ENCODE results near the gene RTN3. TPM values are rescaled to one million over a fixed set of nuclear protein-coding genes. Genes with fewer than 3 reads are reported as not detected.

The RTN3 gene
- total RNA-seq, 1 experiment from 2014 or later: 173 TPM

- Mint-ChIP-seq H3K9me3 (no peaks in the 10 kb centered on the region), H3K4me3 (no peak overlapping the region), H3K36me3 (ENCODE audit: insufficient read depth in 1 of 3, low read depth in 3 of 3) (peaks cover 0 to 6% (median 0%) of the 10 kb centered on the region in 3 experiments; a peak in 2 of 7 replicates), H3K27ac (no peak overlapping the region; a peak in 1 of 7 replicates), H3K27me3 (ENCODE audit: low read depth) (no peaks in the 10 kb centered on the region), H3K4me1 (peaks cover 7 to 10% of the 10 kb centered on the region in 2 experiments; a peak in 3 of 4 replicates)
- Histone ChIP-seq H4K91ac (ENCODE audit: insufficient read length, low read depth, low read length) (no peak overlapping the region), H2AFZ (ENCODE audit: low read length) (no peak overlapping the region), H2BK20ac (ENCODE audit: low read depth, low read length, poor library complexity, severe bottlenecking) (no peak overlapping the region), H2BK12ac (ENCODE audit: insufficient read length, low read depth, low read length) (no peak overlapping the region), H2BK15ac (ENCODE audit: low read depth, low read length) (no peak overlapping the region), H2BK5ac (ENCODE audit: insufficient read length, low read length) (no peak overlapping the region), H3K79me1 (ENCODE audit: insufficient read depth, low read depth, low read length, poor library complexity, severe bottlenecking) (peaks cover 6% of the 10 kb centered on the region), H3K79me2 (ENCODE audit: insufficient read depth, low read length) (0 out of 2 replicates have a peak, but pooled peaks cover 5% of the 10 kb centered on the region), H4K5ac (ENCODE audit: insufficient read length, low read depth, low read length) (no peak overlapping the region), H3K9ac (ENCODE audit: extremely low read depth, insufficient read length, low read length) (no peak overlapping the region), H3K9me3 (ENCODE audit: control insufficient read depth, low read depth, low read length) (no peaks in the 10 kb centered on the region), H3K18ac (ENCODE audit: insufficient read length, low read depth, low read length) (no peak overlapping the region), H3K56ac (ENCODE audit: insufficient read length, low read depth, low read length) (no peak overlapping the region), H3T11ph (ENCODE audit: low read length) (no peak overlapping the region), H2AK5ac (ENCODE audit: insufficient read length, low read length) (no peak overlapping the region), H4K8ac (replicated peaks; ENCODE audit: insufficient read length, low read depth, low read length) (no peak overlapping the region), H3K14ac (ENCODE audit: insufficient read depth, low read length) (no peak overlapping the region), H3K4me1 (ENCODE audit: insufficient read depth, low read length) (no peaks in the 10 kb centered on the region), H3K4ac (ENCODE audit: low read depth, low read length) (no peak overlapping the region), H4K20me1 (ENCODE audit: control insufficient read depth, insufficient read depth, insufficient read length) (no peaks in the 10 kb centered on the region), H2BK120ac (ENCODE audit: low read depth, low read length, poor library complexity, severe bottlenecking) (no peak overlapping the region), H3K23ac (ENCODE audit: insufficient read length, low read depth, low read length) (no peak overlapping the region), H3K23me2 (ENCODE audit: insufficient read length, low read depth, low read length, poor library complexity, severe bottlenecking) (no peaks in the 10 kb centered on the region), H3K27me3 (ENCODE audit: insufficient read depth, low read length) (no peaks in the 10 kb centered on the region), H3K27ac (ENCODE audit: insufficient read length, low read depth, low read length) (no peak overlapping the region), H3K4me2 (ENCODE audit: insufficient read depth, insufficient read length, low read length) (no peak overlapping the region)
- TF ChIP-seq CTCF (conservative IDR thresholded peaks at IDR 0.05): no peak
- 100% methylated on average over 1 of the region's 2 CpGs for WGBS (ENCODE audit: extremely low coverage, insufficient read length, low lambda C conversion rate)
- no peak for DNase-seq
These were observed 32.5 kb downstream of the RTN3 start for GRCh38 chr11:63713766-63714165.
